ENCODE measurements around the gene MTR.

Gene MTR

DNA sequence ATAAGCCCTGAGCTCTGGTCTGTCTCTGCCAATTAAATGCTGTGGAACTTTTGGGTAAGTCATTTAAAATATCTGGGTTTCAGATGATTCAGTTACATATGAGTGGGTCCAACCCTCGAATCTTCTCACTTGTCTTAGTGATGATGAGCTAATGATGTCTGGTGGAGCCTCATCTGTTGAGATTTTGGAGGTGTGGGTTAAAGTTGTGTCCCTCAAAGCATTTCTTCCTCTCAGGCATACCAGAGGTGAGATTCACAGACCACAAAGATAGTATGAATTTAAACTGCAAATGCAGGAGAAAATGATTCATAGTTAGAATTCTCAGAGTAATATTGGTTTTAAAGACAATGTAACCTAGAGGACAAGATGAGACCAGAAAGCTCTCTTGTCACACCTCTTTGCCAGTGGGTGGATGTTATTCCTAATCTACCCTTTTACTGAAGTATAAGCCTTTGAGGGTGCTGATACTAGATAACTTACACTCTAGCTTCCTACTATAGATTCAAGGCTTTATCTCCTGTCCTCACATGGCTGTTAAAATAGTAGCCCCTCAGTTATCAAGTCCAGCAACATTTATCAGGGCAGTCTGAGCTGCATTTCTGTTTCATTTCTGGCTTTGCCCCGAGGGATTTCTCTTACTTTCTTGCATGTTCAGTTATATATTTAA is 118.4 kb downstream of the MTR start:
- peak; percentile 94 for DNase-seq

- peak; percentile 81 for DNase-seq
These were observed 119.3 kb downstream of the MTR start for GRCh38 chr1:236914375-236914774.

DNA sequence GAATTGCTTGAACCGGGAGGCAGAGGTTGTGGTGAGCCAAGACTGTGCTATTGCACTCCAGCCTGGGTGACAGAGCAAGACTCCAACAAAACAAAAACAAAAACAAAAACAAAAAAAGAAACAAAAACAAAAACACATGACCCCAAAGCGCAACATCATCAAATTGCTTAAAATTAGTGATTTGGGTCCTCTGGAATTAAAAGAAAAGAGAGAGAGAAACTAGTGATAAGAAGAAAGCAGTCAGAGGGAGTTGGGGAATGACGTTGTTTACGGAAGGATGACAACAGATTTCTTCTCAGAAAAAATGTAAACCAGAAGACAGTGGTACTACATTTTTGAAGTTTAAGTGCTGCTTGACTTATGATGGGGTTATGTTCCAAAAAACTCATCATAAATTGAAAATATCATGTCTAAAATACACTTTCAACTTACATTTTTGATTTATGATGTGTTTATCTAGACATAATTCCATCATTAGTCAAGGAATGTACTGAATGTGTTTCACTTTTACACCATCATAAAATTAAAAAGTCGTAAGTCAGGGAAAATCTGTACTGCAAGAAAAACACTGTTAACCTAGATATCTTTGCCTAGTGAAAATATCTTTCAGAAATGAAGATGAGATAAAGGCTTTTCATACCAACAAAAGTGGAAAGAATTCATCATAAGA is 121.2 kb downstream of the MTR start:
- DNase-seq, result no peak

- no peak for DNase-seq
These were observed 122.4 kb downstream of the MTR start for GRCh38 chr1:236917448-236917847.

DNA sequence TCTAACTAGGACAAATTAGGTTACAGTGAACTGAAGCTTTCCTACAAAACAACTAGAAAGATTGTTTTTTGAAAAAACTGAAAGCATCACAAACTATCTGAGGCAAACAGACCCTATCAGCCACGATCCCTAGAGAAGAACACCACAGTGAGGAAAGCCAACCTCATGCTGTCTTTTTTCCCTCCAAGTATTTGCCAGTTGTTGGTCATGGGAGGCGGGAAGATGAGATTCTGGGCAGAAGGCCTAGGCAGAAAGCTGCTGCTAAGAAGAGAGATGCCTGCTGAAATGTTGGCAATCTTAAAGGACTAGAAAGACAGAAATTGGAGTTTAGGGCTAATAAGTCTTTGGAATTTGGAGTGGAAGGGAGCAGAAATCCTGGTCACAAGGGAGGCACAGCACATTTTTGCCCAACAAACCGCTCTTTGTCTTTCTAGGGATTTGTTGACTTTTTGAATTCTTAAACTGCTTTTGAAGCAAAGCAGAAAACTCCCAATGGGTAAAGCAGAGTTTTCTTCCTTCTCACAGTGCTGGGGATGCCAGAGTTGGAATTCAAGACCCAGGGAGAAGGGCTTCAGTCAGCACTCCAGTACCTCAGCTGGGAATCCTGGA is 125.3 kb downstream of the MTR start:
- DNase-seq, result no peak

- no peak for DNase-seq
These were observed 126.5 kb downstream of the MTR start for GRCh38 chr1:236921610-236922009.

GRCh38 chr1:236922190-236922589 is 127.1 kb downstream of the MTR start:
- DNase-seq, result no peak

- DNase-seq, result no peak
These were observed 130.3 kb downstream of the MTR start for GRCh38 chr1:236925386-236925785.

DNA sequence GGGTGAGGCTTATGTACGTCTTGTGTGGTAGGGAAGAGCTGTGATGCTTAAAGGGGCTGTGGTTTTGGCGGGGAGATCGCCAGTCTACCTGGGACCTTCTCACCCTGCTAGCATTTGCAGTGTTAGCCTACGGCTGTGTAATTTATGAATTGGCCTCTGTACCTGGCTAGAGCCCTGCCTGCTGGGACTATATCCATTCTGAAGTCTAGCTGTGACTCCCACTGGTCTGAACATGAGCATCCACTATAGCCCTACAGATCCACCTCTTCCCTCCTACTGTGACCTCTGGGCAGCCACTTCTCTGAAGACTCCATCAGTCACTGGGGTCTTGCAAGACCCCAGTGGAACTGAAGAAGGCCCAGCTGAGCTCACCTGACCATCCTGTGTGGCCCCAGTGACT is 135.4 kb downstream of the MTR start:
- no peak for DNase-seq

DNA sequence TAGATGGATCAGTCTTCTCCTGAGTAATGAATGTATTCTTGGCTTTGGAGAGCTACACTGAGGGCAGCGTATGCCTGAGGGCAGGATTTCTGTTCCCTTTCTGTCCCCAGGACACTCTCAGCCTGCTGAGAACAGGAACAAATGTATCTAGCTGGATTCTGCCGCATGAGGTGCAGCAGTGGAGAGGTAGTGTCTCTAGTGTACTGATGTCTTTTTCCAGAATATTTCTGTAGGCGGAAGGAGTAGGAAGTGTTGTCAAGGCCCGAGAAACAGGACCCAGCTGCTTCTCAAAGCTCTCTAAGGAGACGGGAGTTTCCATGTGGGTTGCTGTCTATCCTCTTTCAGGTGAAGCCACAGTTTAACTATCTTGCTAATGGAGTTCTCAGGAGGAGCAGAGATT is 143.7 kb downstream of the MTR start:
- no peak for DNase-seq

DNA sequence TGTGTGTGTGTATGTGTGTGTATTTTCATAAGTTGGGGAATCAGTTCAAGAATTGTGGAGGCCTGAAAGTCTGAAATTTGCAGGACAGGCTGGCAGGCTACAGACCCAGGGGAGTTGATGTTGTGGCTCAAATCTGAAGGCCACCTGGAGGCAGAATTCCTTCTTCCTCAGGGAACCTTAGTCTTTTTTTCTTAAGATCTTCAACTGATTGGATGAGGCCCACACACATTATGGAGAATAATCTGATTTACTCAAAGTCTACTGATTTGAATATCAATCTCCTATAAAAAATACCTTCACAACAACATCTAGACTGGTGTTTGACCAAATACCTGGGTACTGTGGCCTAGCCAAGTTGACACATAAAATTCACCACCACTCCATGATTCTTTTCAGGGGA is 147.3 kb downstream of the MTR start:
- DNase-seq, result no peak

DNA sequence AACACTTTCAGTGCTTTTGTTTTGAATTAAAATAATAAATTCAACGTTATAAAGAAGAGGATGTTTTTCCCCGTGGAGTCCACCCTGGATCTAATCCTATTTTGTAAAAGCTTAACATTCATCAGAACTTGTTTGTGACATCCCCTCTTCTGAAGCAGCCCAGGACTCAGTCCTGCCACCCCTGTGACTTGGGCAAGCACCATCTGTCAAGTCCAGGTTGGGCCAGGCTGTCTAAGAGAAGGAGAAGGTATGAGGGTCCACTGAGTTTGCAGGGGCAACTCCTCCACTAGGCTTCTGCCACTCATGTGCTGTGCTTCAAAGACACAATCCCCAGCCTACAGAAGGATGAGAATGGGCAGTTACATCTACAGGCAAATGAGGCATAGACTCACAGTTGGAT is 149.5 kb downstream of the MTR start:
- DNase-seq, result no peak

- peak; percentile 35 for DNase-seq
These were observed 149.9 kb downstream of the MTR start for GRCh38 chr1:236945002-236945401.

DNA sequence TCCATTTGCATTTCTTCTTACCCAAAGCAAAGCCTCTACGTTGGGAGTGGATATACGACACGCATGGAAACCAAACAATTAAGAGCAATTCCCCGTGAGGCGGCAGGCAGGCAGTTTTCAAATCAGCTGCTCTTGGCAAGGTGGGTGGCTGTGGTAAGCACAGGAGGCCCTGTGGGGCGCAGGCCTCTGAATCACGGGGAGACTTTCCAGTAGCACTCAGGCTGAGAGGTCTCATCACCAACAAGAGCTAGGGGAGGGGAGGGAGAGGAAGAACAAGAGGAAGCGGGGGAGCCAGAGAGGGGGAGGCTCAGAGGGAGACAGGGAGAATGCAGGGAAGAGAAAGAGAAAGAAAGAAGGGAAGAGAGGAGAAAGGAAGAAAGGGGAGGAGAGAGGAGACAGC is 152.7 kb downstream of the MTR start:
- no peak for DNase-seq

DNA sequence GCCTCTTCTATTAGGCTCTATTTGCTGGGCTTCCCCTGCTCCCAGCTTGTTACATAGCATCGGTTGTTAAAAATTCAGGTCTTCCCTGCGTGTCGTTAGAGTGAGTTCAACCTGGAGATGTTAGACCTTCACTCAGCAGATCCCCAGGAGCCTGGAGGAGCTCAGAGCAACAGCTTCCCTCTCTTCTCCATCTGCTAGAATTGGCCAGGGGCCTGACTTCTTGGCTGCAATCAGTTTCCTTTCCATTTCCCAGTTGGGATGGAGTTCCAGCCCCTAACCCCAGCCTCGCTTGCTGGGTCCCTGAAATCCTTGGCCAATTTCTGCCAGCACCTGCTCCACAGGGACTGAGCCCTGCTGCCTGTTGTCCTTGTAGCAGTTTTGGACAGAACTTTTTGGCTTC is 153.3 kb downstream of the MTR start:
- DNase-seq, result no peak

- DNase-seq, result no peak
These were observed 153.9 kb downstream of the MTR start for GRCh38 chr1:236948996-236949395.

DNA sequence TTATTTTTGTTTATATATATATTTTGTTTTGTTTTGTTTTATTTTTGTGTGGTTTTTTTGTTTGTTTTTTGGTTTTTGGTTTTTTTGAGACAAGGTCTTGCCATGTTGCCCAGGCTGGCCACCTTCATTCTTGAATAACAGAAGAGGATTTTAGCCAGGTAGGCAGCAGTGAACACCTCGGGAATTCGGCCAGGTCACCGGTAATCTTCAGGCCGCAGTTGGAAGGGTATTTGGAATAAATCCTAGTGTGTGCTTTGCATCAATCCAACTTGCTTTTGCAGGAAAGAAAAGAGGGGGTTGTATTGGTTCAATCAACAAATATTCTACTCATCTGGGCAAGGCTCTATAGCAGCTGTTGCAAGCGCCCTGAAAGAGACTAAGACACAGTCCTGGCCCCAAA is 155.3 kb downstream of the MTR start:
- no peak for DNase-seq

- no peak for DNase-seq
These were observed 156.6 kb downstream of the MTR start for GRCh38 chr1:236951672-236952071.

DNA sequence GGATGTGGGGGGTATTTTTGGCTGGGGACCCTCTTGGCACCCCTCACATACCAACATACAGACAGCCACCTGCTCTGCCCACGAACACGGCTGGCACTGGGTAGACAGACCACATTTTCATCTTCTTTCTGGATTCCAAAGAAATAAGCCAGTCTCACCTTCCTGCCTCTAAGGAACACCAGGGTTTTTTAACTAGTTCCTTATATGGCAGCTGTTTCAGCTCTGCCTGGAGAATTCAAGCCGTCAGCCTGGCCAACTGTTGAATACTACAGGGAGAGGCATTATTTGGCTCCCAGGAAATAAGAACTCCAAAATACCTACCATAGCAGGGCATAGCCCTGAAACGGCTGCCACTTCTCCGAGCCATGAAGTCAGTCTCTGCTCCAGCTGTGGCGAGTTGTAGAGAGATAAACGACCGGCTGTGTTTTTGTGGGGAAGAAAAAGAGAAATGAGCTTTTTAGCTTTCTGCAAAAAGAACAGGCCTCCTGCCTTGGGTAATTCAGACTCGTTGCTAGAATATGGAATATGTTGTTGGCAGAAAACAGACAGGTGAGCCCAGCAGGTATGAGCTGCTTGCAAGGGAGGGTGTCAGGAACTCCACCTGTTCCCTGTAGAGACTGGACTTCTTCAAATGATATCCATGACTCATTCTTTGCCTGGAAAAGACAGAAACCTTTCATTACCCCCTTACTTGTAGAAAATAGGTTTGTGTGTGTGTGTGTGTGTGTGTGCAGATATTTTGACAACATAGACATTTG is 157.3 kb downstream of the MTR start:
- DNase-seq, result peak; percentile 46

GRCh38 chr1:236953151-236953700 is 158.1 kb downstream of the MTR start:
- DNase-seq, result no peak
